NCI-H128 (cell line): ENCODE results near the gene FCGR3A.

Source experiments
- DNase-seq: peaks from one replicate; lab custom pipeline; 2025; ENCODE audit not compliant: unreplicated experiment; lab: John Stamatoyannopoulos, UW

The FCGR3A gene

DNA sequence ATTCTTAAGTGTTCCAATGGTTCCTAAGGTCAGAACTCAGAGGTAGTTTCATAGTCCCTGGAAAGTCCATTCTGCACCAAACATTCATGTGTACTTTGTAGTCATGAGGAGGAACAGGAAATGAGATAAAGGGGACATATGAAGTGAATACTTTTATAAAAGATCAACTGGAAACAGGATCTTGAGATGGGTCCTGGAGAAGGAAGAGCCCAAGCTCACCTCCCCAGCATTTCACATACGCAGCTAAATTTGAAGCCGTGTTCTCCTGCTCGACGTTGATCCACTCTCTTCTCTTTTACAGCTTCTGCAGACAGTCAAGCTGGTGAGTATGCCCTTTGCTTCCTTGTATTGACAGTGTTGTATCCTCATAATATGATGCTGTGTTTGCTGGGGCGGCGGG is 43.9 kb downstream of the FCGR3A start:
- no peak for DNase-seq

DNA sequence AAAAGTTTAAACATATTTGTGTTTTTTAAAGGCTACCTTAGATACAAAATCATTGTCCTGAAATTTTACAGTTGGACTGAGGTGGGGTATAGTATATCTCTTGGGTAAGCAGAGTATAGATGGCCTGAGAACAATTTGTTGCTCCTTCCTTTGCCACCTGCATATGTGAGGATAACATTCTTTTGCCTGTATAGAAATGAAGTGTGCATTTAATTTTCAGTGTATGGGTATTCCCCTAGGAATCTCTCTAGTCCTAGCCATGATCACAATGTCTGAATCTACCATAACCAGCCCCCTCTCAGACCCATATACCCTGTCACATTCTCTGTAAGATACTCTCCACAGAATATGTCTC is 46.2 kb downstream of the FCGR3A start:
- no peak for DNase-seq

DNA sequence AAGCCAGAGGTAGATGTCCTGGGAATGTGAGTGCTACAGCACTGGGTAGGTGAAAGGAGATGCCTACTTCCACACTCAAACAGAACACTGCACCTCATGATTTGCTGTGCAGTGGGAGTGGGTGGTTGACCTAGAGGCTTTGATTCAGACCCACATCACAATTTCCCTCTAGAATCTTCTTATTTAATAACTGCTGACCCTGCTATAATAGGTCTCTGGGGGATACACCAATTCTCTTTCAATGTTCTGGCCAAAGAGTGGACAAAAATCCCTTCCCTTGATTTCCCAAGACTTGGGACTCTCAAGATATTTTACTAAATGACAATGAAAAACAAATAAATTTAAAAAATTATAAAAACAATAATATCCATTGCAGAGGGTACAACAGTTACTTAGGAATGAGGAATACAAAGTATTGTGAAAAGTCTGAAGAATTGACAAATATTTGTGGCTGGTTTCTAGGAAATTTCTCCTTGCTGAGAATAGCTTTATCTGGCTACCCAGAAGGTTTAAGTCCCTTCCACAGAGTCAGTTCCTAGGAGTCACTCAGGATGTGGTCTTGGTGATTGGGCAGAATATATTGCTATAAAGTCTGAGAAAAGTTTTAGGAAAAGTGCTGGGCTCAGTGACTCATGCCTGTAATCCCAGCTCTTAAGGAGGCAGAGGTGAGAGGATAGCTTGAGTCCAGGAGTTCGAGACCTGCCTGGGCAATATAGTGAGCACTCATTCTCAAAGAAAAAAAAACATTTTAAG is 46.8 kb downstream of the FCGR3A start:
- DNase-seq, result no peak

DNA sequence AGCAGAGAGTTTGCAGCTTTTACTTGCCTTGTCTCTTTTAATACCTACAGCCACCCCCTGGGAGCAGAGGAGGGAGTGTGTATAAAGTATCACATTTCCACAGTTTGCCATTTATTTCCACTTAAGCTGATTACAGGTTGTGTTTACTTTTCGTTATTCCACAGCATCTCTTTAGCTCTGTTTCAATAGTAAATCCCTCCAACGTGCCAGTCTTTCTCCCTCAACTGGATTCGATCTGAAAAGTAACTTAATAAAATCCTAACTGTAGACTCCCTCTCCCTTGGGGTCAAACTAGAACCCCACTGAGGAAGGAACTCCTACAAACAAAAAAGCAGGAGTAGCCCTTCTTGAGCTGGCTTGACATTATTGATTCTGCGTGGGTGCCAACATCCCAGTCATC is 47.4 kb downstream of the FCGR3A start:
- DNase-seq, result no peak

DNA sequence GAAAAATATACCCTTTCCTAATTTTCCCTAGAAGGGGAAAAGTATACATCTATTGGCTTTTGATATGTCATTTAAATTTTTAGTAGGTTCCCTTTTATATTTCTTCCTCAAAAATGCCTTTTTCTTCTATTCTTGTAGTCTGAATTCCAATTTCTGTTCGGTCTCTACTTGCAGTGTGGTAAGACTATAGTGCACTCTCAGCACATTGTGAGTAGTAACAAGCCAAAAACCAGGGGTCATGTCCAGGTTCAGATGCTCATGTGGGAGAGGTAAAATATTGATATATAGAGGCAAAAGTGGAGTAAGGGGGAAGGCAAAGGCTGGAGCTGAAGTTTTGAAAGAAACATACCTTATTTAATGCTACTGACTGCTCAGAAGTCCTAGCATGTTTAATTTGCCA is 48.4 kb downstream of the FCGR3A start:
- DNase-seq, result no peak

DNA sequence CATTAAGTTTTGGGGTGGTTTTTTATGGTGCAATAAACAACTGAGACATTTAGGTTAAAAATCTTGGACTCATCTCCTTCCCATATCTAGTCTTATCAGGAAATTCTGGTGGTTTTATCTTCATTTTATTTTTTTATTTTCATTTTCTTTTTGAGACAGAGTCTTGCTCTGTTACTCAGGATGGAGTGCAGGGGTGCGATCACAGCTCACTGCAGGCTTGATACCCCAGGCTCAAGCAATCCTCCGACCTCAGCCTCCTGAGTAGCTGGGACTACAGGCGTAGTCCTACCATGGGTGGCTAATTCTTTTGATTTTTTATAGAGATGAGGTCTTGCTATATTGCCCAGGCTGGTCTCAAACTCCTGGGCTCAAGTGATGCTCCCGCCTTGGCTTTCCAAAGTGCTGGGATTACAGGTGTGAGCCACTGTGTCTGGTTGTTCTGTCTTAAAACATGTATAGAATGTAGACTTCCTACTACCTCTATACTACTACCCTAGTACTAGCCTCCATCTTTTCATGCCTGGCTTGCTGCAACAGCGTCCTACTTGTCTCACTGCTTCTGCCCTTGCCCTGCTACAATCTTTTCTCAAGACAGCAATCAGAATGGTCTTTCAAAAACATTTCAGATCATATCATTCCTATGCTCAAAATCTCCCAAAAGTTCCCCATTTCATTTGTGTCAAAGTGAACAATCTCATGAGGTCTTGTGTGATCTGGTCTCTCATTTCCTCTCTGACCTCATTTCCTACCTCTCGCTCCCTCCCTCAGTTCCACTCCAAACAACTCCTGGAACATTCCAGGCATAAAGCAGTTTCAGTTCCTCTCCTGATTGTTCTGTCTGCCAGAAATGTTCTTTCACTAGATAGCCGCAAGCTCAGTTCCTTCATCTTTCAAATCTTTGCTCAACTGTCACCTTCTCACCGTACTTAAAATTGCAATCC is 50.2 kb downstream of the FCGR3A start:
- DNase-seq, result no peak

DNA sequence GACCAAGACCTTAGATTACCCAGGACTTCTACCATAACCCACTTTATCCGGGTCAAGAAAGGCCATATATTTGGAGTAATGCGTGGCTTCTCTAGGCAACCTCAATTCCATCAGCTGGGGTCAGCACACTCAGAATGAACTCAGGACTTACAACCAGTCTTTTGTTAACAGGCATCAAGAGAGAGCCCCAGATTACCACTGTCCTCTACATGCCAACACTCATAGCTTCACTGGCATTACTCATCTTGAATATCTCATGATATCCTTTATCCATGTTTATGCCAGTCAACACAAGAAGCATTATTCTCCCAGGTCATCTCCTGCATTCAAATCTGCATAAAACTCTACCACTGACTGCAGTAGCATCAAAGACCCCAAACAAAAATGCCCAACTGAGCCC is 51.0 kb downstream of the FCGR3A start:
- DNase-seq, result no peak

DNA sequence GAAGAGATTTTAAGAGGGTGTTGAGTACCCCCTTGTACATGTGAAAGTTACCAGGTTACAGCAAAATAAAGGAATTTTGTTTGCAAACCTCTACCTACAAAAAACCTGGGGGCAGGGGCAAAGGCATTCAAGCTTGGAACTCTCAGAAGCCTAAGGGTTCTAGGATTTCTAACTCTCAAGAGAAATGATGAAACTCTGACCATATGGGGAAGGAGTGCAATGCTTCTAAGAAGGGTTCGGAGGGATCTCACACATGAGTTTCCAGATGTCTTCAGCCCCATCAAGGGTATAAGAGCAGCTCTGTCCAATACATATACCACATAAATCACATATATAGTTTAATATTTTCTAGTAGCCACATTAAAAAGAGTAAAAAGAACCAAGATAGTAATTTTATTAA is 51.7 kb downstream of the FCGR3A start:
- DNase-seq, result no peak

DNA sequence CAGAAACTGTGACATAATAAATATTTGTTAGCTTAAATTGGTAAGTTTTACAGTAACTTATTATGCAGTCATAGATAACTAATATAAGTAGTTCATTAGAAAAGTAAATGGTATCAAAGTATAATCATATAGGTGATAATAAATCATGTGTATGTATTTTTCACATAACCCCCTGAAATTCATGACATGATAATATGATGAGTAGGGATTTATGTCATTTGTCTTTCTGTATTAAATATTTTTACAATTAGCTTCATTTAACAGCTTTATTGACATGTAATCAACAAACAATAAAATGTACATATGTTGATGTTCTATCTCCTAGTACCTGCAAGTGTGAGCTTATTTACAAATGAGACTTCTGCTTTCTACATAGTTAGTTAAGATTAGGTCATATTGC is 54.1 kb downstream of the FCGR3A start:
- DNase-seq, result no peak

DNA sequence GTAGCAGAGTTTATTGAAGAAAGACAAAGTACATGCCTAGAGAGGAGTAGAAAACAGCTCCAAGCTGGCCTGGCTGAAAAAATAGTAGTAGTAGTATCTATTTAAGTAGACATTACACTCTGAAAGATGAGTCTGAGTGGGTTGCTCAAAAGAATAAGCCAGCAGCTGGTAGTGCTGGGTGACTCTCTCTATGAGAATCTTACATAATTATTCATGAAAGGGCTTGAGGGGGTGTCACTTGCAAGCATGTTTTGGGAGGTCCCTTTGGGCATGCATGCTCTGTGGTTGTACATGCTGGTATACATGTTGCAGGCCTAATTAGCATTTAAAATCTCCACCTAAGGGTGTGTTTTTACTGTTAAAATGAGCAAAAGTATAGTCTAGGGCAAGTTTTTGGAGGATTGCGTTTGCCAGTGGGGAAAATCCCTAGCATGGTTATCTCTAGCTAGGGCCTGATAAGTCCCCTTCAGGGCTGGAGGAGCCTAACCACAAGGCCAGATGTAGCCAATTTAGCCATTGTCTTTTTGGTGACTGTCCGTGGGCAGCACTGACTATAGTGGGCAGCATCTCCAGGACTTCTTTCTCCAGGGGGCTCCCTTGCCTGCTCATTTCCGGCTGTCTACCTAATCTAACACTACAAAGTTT is 55.4 kb downstream of the FCGR3A start:
- no peak for DNase-seq

DNA sequence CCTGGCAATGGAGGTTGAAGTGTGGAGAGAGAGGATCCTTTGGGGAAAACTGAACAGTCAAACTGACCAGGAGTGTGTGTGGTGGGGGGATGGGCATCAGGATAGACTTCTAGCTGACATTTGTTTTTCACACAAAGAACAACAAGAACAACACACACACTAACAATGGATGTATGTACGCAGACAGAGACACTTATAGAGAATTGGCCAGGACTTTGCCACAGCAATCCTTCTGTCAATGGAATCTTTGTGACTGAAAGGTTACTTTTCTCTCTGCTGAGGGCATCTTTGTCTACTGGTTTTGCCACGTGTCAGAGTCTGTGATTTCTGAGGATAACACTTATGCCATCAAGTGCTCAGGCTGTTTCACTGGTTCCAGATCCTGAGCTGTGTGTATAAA is 56.8 kb downstream of the FCGR3A start:
- no peak for DNase-seq
